ENCODE measurements around the gene TMEM272. TPM values are rescaled to one million over a fixed set of nuclear protein-coding genes. Genes with fewer than 3 reads are reported as not detected.
"Not testable (repeated sequence)": the region's sequence is repeated elsewhere in the genome, so short reads cannot be mapped to it uniquely, and the experiment has no call there.

Gene TMEM272
- total RNA-seq, 2 donors from 2014 or later: not detected

- no peaks in the 10 kb centered on the region for H3K4me1 ChIP-seq
- intact Hi-C loops (cut with DNase I): no loop called here
- no peak overlapping the region for H3K27ac ChIP-seq
- no peak for DNase-seq
- no peaks in the 10 kb centered on the region for H3K9me3 ChIP-seq
- no peak overlapping the region for H3K4me3 ChIP-seq
- no peak for ATAC-seq
- no peaks in the 10 kb centered on the region for H3K27me3 ChIP-seq
- no peak for TF ChIP-seq POLR2A (IDR thresholded peaks at IDR 0.05)
- TF ChIP-seq CTCF (IDR thresholded peaks at IDR 0.05): no peak
- no peaks in the 10 kb centered on the region for H3K36me3 ChIP-seq (replicated peaks in 1 of 2; ENCODE audit: insufficient read depth in 1 of 2, low read depth in 2 of 2)
- WGBS, 2 donors: 74 to 87% methylated on average over 2 of the region's 2 CpGs
Measured at GRCh38 chr13:51825165-51825592, 19.8 kb downstream of the TMEM272 start.

GRCh38 chr13:51824712-51825111 lies 20.3 kb downstream of the TMEM272 start:
- H3K36me3 ChIP-seq (replicated peaks in 1 of 2; ENCODE audit: insufficient read depth in 1 of 2, low read depth in 2 of 2); H3K27me3 ChIP-seq; H3K4me1 ChIP-seq; H3K9me3 ChIP-seq; H3K27ac ChIP-seq; H3K4me3 ChIP-seq; ATAC-seq; DNase-seq; intact Hi-C loops (cut with DNase I): not testable (repeated sequence)
- WGBS, 2 donors: 86 to 91% methylated on average over 11 of the region's 11 CpGs

- no peak overlapping the region for H3K4me3 ChIP-seq
- TF ChIP-seq POLR2A (IDR thresholded peaks at IDR 0.05) (no peak), CTCF (IDR thresholded peaks at IDR 0.05) (no peak)
- intact Hi-C loops (cut with DNase I): no loop called here
- 58 to 67% methylated on average over 2 of the region's 2 CpGs for WGBS, 2 donors
- no peaks in the 10 kb centered on the region for H3K9me3 ChIP-seq
- no peak overlapping the region for H3K27ac ChIP-seq
- ATAC-seq (no peak), DNase-seq (no peak)
- H3K4me1 ChIP-seq: no peaks in the 10 kb centered on the region
- no peaks in the 10 kb centered on the region for H3K27me3 ChIP-seq
- no peaks in the 10 kb centered on the region for H3K36me3 ChIP-seq (replicated peaks in 1 of 2; ENCODE audit: insufficient read depth in 1 of 2, low read depth in 2 of 2)
Measured at GRCh38 chr13:51823863-51824262, 21.1 kb downstream of the TMEM272 start.

- ATAC-seq (no peak), DNase-seq (no peak)
- Histone ChIP-seq H3K27ac (no peak overlapping the region), H3K27me3 (no peaks in the 10 kb centered on the region), H3K36me3 (replicated peaks in 1 of 2; ENCODE audit: insufficient read depth in 1 of 2, low read depth in 2 of 2) (no peaks in the 10 kb centered on the region), H3K4me3 (no peak overlapping the region), H3K9me3 (no peaks in the 10 kb centered on the region), H3K4me1 (no peaks in the 10 kb centered on the region)
- TF ChIP-seq CTCF (IDR thresholded peaks at IDR 0.05): no peak
- TF ChIP-seq POLR2A (IDR thresholded peaks at IDR 0.05): no peak
- 88 to 90% methylated on average over 2 of the region's 2 CpGs for whole genome bisulfite sequencing, 2 donors
- intact Hi-C loops (cut with DNase I): no loop called here
Measured at GRCh38 chr13:51823359-51823758, 21.6 kb downstream of the TMEM272 start.

- Histone ChIP-seq H3K4me1 (no peaks in the 10 kb centered on the region), H3K4me3 (no peak overlapping the region), H3K27ac (no peak overlapping the region), H3K9me3 (no peaks in the 10 kb centered on the region), H3K27me3 (no peaks in the 10 kb centered on the region), H3K36me3 (replicated peaks in 1 of 2; ENCODE audit: insufficient read depth in 1 of 2, low read depth in 2 of 2) (no peaks in the 10 kb centered on the region)
- intact Hi-C loops (cut with DNase I): no loop called here
- DNase-seq (no peak), ATAC-seq (no peak)
- 73 to 86% methylated on average over 13 of the region's 13 CpGs for WGBS, 2 donors
- TF ChIP-seq CTCF (IDR thresholded peaks at IDR 0.05) (no peak), POLR2A (IDR thresholded peaks at IDR 0.05) (no peak)
Measured at GRCh38 chr13:51822106-51822815, 22.7 kb downstream of the TMEM272 start.
